Limb (tissue), 2 donors: ENCODE data around the gene PCSK2.
A peak's percentile ranks its signal among the peaks of the same experiment; 100 is the strongest.
"Not testable (repeated sequence)": the region's sequence is repeated elsewhere in the genome, so short reads cannot be mapped to it uniquely, and the experiment has no call there.

Experiments used
- DNase-seq, 2 donors: peaks; one replicate each; pipeline ENCODE4 v3.0.0-alpha.2; 2016; ENCODE audit errors: extremely low spot score in 2 of 2

PCSK2 gene, protein sequence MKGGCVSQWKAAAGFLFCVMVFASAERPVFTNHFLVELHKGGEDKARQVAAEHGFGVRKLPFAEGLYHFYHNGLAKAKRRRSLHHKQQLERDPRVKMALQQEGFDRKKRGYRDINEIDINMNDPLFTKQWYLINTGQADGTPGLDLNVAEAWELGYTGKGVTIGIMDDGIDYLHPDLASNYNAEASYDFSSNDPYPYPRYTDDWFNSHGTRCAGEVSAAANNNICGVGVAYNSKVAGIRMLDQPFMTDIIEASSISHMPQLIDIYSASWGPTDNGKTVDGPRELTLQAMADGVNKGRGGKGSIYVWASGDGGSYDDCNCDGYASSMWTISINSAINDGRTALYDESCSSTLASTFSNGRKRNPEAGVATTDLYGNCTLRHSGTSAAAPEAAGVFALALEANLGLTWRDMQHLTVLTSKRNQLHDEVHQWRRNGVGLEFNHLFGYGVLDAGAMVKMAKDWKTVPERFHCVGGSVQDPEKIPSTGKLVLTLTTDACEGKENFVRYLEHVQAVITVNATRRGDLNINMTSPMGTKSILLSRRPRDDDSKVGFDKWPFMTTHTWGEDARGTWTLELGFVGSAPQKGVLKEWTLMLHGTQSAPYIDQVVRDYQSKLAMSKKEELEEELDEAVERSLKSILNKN

DNA sequence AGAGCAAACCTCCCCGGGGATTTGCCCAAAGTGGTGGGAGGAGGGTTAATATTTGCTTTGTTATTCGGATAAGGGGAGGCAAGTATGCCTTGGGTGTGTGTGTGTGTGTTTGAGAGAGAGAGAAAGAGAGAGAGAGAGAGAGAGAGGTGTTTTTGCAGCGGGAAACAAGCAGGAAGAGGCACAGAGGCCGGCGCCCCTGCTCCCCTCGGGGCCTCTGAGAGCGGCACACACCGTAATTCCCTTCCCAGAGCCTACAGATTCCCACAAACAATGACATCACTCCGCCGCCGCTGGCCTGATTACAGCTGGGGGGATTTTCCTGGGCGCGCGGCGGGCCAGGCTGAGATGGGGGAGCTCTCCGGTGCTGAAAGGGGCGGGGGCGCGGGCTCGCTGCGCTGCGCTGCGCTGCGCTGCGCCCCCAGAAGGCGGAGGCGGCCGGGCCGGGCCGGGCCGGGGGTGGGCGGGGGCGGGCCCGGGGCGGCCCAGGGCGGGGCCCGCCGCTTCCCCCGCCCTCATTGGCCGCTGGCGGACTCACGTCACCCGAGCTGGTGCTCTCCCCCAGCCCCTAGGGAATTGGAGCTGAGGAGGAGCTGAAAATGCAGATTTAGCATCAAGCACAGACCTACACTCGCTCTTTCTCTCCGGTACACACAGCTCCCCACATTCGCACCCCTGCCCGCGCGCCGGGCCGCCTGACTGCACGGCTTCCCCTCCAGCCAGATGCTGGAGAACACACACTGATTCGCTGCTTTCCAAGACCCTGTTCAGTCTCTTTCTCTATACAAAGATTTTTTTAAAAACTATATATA is at the start of gene PCSK2:
Gene PCSK2, plus strand, starts transcription at position 631 of the 809 bp plus-strand sequence. CDS start 266 bp downstream, outside the sequence.
- peak; percentile 80 to 92 for DNase-seq

DNA sequence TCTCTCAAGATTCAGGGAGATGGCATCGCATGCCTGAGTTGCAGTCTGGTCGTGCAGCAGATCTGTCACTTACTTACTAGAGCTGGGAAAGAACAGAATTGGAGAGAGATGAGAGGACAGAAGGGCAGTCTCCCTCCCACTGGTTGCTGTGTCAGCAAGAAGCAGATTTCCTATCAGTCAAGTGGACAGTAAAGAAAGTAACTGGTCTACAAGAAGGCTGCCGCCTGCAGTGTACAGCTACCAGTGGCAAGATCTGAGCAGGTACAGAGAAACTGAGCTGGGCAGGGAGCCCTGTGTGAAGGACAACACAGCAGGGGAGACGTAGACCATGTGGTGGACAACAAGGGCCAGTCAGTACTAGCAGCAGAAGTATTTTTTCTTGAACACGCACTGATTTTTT is 49.5 kb upstream of the PCSK2 start:
- no peak for DNase-seq

DNA sequence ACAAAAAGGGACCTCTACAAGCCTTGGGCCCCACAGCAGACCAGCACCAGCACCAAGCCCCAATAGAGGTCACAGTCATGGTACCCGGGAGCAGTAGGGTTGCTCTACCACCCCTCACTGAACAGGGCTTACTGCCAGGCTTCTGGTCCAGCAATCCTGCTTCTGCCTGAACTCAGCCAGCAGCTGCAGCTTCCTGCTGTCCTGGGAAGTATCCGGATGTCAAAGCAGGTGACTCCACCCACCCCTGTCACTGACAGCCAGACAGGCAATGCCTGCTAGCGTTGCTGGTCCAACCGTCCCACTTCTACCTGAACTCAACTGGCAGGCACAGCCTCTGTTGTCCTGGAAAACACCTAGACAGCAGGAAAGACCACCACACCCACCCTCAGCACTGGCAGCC is 47.0 kb upstream of the PCSK2 start:
- DNase-seq = no peak

DNA sequence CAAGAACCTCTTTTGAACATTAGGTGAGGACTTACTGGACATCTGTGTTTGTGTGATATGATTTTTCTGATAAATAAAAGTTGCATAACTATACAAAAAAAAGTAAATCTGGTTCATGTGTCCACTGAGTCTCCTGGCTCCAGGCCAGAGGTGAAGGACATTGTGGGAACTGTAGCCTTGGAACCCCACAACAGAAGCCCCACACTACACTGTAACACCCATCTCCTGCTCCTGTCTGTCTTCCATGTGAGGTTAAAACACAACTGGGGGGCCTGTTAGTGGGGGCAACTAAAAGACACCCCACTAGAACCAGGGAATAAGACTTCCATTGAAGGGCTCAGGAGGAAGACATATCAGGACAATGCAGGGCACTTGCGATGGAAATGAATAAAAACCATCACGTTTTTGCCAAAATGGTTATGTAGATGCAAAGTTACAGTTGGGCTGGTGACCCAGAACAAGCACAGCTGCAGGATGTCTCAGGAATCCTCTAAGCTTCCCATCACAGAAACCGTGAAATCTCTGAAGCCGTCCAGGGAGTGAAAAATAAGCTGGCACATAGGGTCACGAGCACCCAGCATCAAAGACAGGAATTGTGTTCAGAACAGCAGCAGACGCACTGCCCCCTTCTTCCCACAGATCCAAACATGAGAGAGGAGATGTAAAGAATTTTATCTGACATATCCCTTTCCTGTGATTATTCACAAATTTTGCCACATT is 36.7 kb upstream of the PCSK2 start:
- peak in 1 of 2 donors; percentile 28 for DNase-seq

DNA sequence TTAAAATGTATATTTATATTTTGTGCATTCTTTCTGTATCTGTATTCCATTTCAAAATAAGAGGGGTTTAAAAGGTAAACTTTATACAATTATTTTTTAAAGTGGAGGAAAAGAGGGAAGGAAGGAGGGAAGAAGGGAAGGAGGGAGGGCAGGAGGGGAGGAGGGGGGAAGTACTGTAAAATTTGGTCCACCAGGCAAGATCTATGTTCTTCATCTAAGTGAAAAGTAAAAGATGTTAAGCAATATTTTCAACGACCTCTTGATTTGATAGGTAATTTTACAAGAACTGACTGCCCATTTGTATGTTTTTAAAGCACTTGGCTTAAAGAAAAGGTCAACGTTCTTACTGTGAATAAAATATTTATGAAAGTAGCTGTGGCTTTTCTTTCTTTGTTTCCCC is 29.8 kb upstream of the PCSK2 start:
- no peak for DNase-seq

DNA sequence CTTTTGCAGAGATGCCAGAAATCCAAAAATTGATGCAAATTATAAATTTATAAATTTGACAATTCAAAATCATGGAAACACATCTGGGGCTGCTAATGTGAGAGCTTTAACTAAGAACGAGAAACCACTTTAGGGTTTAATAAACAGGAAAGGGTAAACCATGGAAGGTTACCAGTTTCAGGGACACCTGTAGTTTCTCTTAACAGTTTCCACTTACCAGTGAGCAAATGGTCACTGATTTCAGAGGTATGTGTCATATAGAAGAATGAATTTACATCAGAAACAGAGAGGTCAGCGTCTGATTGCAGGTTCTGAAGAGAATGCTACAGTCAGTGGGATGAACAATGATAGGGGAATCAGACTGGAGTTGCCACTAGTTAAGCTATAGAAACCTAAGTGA is 24.8 kb upstream of the PCSK2 start:
- DNase-seq = no peak

DNA sequence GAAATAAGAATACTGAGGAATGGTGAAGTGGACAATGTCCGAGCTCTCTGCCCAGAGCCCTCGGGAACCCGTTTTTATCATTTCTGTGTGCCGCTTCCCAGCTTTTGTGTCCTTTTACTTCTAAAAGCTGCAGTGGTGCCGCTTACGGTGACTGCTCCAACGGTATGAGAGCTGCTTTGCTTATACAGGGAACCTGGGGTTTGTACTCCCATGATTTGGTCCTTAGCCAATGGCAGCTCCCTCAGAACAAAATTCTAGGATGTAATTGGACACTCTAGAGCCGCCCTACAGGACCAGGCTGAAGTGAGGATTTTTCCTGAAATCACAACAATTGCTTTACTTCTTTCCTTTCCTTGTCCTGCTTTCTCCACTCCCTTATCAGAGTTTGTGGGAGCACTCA is 24.2 kb upstream of the PCSK2 start:
- DNase-seq = peak in 1 of 2 donors; percentile 27

DNA sequence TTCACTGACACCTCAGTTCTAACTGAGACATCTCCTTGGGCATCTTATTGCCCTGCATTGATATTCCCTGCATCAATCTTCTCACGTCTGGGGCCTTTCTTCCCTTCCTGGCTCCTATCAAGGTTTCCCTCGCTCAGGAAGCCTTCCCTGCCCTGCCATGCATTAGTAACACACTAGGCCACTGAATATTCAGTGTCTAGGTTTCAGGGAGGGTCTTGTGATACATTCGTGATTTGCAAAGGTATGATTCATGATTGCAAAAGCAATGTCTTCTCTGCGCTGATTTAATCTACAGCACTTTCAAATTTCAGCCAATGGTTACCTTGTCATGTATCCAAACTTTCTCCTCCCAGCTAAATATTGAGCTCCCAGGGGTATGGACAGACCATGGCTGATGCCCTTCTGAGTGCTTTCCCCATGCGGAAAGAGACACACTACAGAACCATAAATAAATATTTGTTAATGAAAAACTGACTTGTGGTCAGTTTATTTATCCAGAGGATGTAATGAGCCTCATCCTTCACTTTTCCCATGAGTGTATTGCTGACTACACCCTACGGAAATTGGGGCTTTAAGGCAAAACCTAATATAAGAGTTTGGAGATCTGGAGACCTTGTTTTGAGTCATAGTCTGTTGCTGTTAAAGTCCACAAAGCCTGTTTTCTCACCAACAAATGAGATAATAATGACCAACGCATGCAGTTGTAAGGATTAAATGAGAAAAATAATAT is 21.6 kb upstream of the PCSK2 start:
- DNase-seq = no peak

DNA sequence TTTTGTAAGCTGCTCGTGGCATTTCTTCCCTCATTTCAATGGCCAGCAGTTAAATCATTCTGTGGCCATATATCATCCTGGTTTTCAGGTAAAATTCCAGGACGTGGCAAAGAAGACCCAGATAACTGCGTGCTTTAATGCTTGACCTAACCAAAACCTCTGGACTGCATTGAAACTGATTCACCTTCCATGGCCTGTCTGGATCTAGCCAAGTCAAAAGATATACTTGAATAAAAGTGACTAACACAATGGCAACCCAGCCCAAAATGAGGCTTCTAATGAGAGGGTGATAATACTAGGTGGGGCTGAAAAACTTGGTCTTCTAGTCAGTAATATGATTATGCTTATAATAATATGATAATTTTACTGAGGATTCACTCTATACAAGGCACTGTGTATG is 16.5 kb upstream of the PCSK2 start:
- no peak for DNase-seq

DNA sequence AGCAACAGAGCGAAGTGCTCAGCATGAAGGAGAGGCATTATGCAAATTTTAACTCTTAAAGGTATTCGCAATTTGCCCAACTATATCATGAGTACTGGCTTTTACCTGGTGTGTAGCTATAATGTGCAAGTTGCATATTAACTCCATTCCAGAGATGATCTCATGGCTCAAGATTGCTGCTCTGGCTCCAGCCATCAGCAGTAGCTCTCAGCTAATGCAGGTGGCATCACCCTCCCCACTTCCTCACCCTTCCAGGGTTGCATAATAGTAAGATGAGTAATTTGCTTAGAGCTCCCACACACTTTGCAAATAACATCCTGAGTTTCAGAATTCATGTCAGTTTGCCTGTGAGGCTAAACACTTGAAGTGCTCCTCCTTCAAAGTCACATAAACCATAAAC is 15.9 kb upstream of the PCSK2 start:
- DNase-seq = no peak

DNA sequence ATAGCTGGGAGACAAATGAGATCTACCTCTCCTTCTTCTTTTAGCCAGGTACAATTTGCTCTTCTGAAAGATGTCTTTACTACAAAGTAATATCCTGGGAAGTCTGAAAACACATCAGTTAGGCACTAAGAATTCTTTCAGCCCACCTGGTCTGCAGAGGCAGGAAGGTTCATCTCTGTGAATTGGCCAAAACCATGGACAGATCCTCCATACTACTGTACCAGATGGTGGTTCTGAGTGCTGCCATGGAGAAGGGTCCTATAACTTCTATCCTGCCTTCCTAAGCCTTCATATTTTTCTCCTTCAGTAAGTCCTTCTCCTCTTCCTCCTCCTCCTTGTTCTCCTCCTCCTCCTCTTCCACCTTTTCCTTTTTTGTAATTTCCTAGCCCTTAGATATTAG is 11.7 kb upstream of the PCSK2 start:
- no peak for DNase-seq

DNA sequence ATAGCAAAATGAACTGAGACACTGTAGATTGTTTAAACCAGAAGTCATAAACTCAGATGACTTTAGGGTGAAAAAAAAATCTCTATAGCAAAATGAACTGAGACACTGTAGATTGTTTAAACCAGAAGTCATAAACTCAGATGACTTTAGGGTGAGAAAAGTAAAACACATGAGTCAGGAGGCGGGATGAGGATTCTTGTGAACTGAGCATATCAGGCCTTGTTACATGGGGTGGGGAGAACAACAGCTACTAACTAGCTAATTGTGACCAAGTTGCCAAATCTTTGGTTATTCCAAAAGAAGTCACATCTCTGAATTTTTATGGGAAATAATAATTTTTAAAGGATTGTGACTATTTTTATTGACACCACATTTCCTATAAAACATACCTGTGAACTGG is 7.0 kb upstream of the PCSK2 start:
- not testable (repeated sequence) for DNase-seq

DNA sequence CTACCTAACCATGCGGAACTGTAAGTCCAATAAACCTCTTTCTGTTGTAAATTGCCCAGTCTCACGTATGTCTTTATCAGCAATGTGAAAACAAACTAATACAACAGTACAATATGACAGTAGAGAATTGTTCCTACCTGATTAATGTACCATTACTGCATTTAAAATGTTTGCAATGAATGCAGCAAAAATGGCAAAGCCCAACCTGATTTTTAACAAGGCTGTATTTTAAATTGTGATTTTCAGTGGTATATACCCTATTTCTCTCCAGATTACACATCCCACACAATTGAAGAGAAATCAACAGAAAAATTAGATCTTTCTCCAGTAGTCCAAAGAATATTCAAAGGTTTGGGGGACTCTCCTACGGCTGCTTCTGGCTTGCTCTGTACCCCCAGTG is 3.3 kb upstream of the PCSK2 start:
- no peak for DNase-seq

DNA sequence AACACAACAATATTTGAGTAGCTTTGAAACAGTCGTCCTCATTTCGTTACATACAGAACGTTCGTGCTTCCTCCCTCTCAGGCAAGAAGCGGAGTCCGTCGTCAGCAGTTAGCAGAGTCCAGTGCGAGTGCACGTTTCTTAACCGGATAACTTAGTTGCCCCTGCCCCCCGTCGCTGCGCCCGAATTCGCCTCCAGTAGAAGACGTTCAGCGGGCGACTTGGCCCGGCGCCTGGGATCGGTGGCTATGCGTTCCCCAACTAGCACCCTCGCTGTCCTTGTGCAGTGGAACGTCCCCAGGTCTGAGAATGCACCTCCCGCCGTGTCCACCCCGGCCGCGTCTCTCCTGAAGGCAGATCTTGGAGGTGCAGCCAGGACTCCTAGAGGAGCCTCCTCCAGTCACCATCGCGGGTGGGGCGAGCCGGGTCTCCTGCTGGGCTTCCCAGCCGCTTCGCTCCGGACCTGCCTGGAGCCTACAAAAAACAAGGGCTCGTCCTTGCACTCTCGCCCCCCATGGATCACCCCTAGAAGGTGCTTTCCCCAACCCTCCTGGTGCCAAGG is 910 bp upstream of the PCSK2 start:
- peak in 1 of 2 donors; percentile 65 for DNase-seq

DNA sequence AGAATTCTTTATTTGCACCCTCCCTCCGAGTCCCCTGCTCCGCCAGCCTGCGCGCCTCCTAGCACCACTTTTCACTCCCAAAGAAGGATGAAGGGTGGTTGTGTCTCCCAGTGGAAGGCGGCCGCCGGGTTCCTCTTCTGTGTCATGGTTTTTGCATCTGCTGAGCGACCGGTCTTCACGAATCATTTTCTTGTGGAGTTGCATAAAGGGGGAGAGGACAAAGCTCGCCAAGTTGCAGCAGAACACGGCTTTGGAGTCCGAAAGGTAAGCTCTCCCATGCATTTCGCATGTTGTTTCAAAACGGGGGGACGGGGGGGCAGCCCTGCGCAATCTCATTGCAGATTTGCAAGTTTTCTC is 357 bp downstream of the PCSK2 start:
- DNase-seq = no peak

DNA sequence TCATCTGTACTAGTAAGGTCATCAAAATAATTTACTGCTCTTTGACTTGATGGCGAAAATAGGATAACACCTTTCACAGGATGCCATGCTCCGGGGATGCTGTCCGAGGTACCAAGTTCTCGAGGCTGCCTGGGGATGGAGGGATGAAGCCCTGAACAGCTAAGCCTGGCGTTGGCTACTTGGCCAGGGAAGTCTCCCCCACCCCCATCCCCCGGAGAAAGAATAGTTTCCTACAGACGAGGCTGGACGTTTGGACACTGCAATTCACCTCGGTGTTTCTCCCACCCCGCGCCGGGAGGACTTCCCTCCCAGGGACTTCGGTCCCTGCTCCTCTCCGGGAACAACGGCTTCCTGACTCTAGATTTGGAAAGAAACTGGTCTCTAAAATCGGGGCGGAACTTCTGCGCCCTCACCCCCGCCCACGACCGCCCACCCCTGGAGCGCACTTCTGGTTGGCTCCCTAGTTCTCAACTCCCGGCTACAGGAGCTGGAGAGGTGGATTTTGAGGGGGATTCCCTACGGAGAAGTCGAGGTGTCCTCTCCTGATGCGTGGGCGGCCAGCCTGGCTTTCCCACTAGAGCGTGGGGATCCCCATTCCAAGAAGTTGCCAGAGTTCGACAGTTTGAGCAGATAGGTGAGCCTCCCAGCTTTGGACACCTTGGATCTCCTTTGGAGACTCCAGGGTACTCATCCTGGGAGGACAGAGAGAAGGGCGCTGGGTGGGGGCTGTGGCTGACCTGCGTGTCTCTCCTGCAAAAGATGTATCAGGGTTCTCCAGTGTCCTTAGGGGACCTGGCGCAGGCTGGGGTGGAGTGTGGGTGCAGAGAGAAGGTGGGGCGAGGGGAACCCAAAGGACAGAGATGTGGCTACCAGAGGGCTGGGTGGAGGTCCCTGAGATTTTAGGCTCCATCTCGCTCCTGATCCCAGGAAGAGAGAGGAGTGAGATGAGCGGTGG is 1.1 kb downstream of the PCSK2 start:
- DNase-seq = peak; percentile 15 to 65

DNA sequence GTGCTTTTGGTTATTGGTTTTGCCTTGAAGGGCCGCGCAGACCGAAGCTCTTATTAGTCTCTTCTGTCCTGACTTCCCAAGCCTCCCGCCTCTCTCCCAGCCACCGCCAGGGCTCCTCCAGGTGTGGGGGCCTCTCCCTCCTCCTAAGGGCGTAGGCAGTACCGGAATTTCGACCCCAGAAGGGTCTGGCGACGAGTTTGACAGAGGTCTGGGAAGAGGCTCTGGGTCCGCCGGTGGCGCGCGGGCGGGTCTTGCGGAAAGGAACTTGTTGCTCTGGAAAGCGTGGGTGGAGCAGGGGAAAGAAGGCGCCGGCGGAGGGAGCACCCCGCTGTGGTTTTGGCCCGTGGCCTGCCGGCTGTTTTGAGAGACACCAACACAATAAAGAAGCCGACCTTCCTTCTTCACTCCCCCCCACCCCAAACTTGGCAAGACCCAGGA is 1.8 kb downstream of the PCSK2 start:
- DNase-seq = peak; percentile 2 to 58

DNA sequence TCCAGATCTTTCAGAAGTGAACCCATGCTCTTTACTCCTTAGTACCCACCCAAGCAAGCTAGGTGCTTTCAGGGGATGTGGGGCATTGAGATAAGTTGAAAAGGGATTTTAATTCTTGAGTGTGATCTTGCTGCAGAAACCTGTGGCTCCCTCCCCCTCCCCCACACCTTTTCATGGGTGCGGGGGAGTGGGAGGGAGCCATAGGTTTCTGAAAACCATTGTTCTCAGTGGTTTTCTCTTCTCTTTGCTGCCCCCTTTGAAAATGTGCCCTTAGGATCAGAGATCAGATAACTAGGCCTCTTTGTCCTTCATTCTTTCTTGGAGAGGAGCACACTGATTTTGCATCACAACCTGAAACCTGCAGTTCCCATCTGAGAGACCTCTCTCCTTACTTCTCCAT is 2.4 kb downstream of the PCSK2 start:
- no peak for DNase-seq

DNA sequence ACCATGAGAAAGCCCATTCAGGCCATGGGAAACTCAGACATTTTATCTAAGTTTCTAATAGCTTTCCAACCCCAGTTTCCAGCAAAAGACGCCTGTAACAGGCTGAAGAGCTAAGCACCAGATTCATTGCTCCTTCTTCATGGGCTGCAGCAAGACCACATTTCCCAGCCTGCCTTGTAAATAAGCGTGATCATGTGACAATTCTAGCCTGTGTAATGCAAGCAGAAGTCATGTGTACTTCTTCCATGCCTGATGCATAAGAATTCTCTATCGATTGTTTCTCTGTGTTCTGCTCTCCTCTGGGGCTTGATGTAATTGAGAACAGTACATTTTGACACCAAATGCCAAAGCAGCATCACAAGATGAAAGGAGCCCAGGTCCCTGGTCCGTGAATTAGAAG is 6.8 kb downstream of the PCSK2 start:
- DNase-seq = no peak
